ENCODE measurements around the gene TMEM94.
"Not testable (repeated sequence)": the region's sequence is repeated elsewhere in the genome, so short reads cannot be mapped to it uniquely, and the experiment has no call there.

- not testable (repeated sequence) for TF ChIP-seq CTCF, EP300, POLR2A, POLR2AphosphoS5 (IDR thresholded peaks at IDR 0.05)
Observed at GRCh38 chr17:75454672-75455071, 1.8 kb upstream of the TMEM94 start.

Measured in gastroesophageal sphincter (tissue), 3 donors.